ENCODE measurements around the gene SPINT4.
"Not testable (repeated sequence)": the region's sequence is repeated elsewhere in the genome, so short reads cannot be mapped to it uniquely, and the experiment has no call there.

The SPINT4 gene

GRCh38 chr20:45722047-45722446, at the start of gene SPINT4:
SPINT4 (plus strand) TSS chr20:45722347; CDS start chr20:45722368, 21 bp downstream.
- DNase-seq (ENCODE audit: low read depth in 2 of 2): no peak

GRCh38 chr20:45672765-45673164, 49.4 kb upstream of the SPINT4 start:
- no peak for DNase-seq (ENCODE audit: low read depth in 2 of 2)

GRCh38 chr20:45679650-45680049, 42.5 kb upstream of the SPINT4 start:
- no peak for DNase-seq (ENCODE audit: low read depth in 2 of 2)

- DNase-seq (ENCODE audit: low read depth in 2 of 2): no peak
These were observed 36.3 kb upstream of the SPINT4 start for GRCh38 chr20:45685896-45686295.

GRCh38 chr20:45693346-45693745, 28.8 kb upstream of the SPINT4 start:
- not testable (repeated sequence) for DNase-seq (ENCODE audit: low read depth in 2 of 2)

- no peak for DNase-seq (ENCODE audit: low read depth in 2 of 2)
These were observed 26.7 kb upstream of the SPINT4 start for GRCh38 chr20:45695496-45695895.

GRCh38 chr20:45701104-45701503, 21.0 kb upstream of the SPINT4 start:
- no peak for DNase-seq (ENCODE audit: low read depth in 2 of 2)

GRCh38 chr20:45701873-45702272, 20.3 kb upstream of the SPINT4 start, which contains the start of gene WFDC13:
WFDC13 (plus strand) TSS chr20:45702038; CDS start chr20:45702124, 86 bp downstream.
- no peak for DNase-seq (ENCODE audit: low read depth in 2 of 2)

- DNase-seq (ENCODE audit: low read depth in 2 of 2): no peak
These were observed 17.0 kb upstream of the SPINT4 start, which contains the start of gene WFDC10B for GRCh38 chr20:45704969-45705637. WFDC10B (minus strand) TSS chr20:45705019; CDS start chr20:45685992, 19,027 bp downstream.

GRCh38 chr20:45716141-45716688, 5.9 kb upstream of the SPINT4 start:
- DNase-seq (ENCODE audit: low read depth in 2 of 2): not testable (repeated sequence)

GRCh38 chr20:45725134-45725533, 3.0 kb downstream of the SPINT4 start:
- no peak for DNase-seq (ENCODE audit: low read depth in 2 of 2)

- no peak for DNase-seq (ENCODE audit: low read depth in 2 of 2)
These were observed 4.9 kb downstream of the SPINT4 start for GRCh38 chr20:45727044-45727443.

GRCh38 chr20:45732199-45732598, 10.1 kb downstream of the SPINT4 start:
- DNase-seq (ENCODE audit: low read depth in 2 of 2): no peak

- no peak for DNase-seq (ENCODE audit: low read depth in 2 of 2)
These were observed 13.4 kb downstream of the SPINT4 start for GRCh38 chr20:45735552-45735951.

- no peak for DNase-seq (ENCODE audit: low read depth in 2 of 2)
These were observed 13.8 kb downstream of the SPINT4 start for GRCh38 chr20:45735988-45736387.

GRCh38 chr20:45742596-45742995, 20.4 kb downstream of the SPINT4 start:
- DNase-seq (ENCODE audit: low read depth in 2 of 2): no peak

- DNase-seq (ENCODE audit: low read depth in 2 of 2): no peak
These were observed 22.9 kb downstream of the SPINT4 start for GRCh38 chr20:45745015-45745414.

- no peak for DNase-seq (ENCODE audit: low read depth in 2 of 2)
These were observed 29.6 kb downstream of the SPINT4 start for GRCh38 chr20:45751721-45752120.

GRCh38 chr20:45752746-45753145, 30.6 kb downstream of the SPINT4 start:
- DNase-seq (ENCODE audit: low read depth in 2 of 2): no peak

- no peak for DNase-seq (ENCODE audit: low read depth in 2 of 2)
These were observed 35.9 kb downstream of the SPINT4 start for GRCh38 chr20:45758096-45758495.

GRCh38 chr20:45759921-45760320, 37.8 kb downstream of the SPINT4 start:
- not testable (repeated sequence) for DNase-seq (ENCODE audit: low read depth in 2 of 2)

- DNase-seq (ENCODE audit: low read depth in 2 of 2): not testable (repeated sequence)
These were observed 39.8 kb downstream of the SPINT4 start for GRCh38 chr20:45761966-45762365.

GRCh38 chr20:45764618-45765282, 42.6 kb downstream of the SPINT4 start:
- not testable (repeated sequence) for DNase-seq (ENCODE audit: low read depth in 2 of 2)
